GM12878 (cell line): ENCODE data around the gene LAMB1. TPM values are rescaled to one million over a fixed set of nuclear protein-coding genes. Genes with fewer than 3 reads are reported as not detected.
A peak's percentile ranks its signal among the peaks of the same experiment; 100 is the strongest.

ENCODE experiments used
- ASH2L ChIP-seq: fragments of 300-600, 200-600 bp; sonication (generic); IDR thresholded peaks from 2 replicates; pipeline ENCODE4 v1.6.1; 2017; ENCODE audit warnings: low read depth, mild to moderate bottlenecking, borderline replicate concordance
- BHLHE40 ChIP-seq, 2 experiments: fragments of 450-650 bp in 1 of 2; IDR thresholded peaks; 2 replicates each; pipeline ENCODE4 v1.6.1; 2011 to 2017; ENCODE audit warnings: low read depth in 2 of 2, borderline replicate concordance in 1 of 2, improper control_type of control experiment in 1 of 2, low read length in 1 of 2, mild to moderate bottlenecking in 1 of 2
- BMI1 ChIP-seq: fragments of 450-650 bp; IDR thresholded peaks from 2 replicates; pipeline ENCODE4 v1.6.1; 2016; ENCODE audit warnings: mild to moderate bottlenecking, moderate library complexity, borderline replicate concordance
- CEBPZ ChIP-seq: fragments of 150-350 bp; IDR thresholded peaks from 2 replicates; pipeline ENCODE4 v1.6.1; 2016; ENCODE audit warnings: low read depth, low read length
- CTCF ChIP-seq, 3 experiments: IDR thresholded peaks in 2 of 3; conservative IDR thresholded peaks in 1 of 3; 2 replicates each; pipeline ENCODE4 v1.5.1; 2011; ENCODE audit warnings: low read depth in 3 of 3, low read length in 3 of 3, mild to moderate bottlenecking in 3 of 3, control low read depth in 2 of 3, moderate library complexity in 2 of 3, inconsistent platforms in 1 of 3, mixed read lengths in 1 of 3; ENCODE audit not compliant: control insufficient read depth in 2 of 3, insufficient read depth in 1 of 3; ENCODE audit errors: extremely low read depth in 1 of 3
- E2F8 ChIP-seq: fragments of 450-650 bp; IDR thresholded peaks from 2 replicates; pipeline ENCODE4 v1.6.1; 2018; ENCODE audit warnings: mild to moderate bottlenecking, low read depth, moderate library complexity; ENCODE audit not compliant: partially characterized antibody
- ETV6 ChIP-seq, 2 experiments: fragments of 450-650 bp in 1 of 2; IDR thresholded peaks in 1 of 2; conservative IDR thresholded peaks in 1 of 2; 2 replicates each; pipeline ENCODE4 v1.6.1; 2014; ENCODE audit warnings: antibody characterized with exemption in 1 of 2, borderline replicate concordance in 1 of 2, low read depth in 1 of 2, mild to moderate bottlenecking in 1 of 2, moderate library complexity in 1 of 2
- GATAD2B ChIP-seq: fragments of 450-650 bp; conservative IDR thresholded peaks from 2 replicates; pipeline ENCODE4 v1.6.1; 2017; ENCODE audit warnings: low read depth, mild to moderate bottlenecking, moderate library complexity
- HDAC6 ChIP-seq: fragments of 200-600 bp; sonication (generic); IDR thresholded peaks from one replicate; pipeline ENCODE4 v1.8.0; 2017; ENCODE audit warnings: antibody characterized with exemption; ENCODE audit not compliant: unreplicated experiment
- IKZF2 ChIP-seq, 2 experiments: fragments of 450-650 bp; IDR thresholded peaks; 2 replicates each; pipeline ENCODE4 v1.6.1; 2017; ENCODE audit warnings: mild to moderate bottlenecking in 2 of 2, moderate library complexity in 2 of 2
- MEF2A ChIP-seq: IDR thresholded peaks from 2 replicates; pipeline ENCODE4 v1.6.1; 2011; ENCODE audit warnings: low read depth, mild to moderate bottlenecking, low read length, moderate library complexity; ENCODE audit not compliant: insufficient read depth
- NBN ChIP-seq: fragments of 450-650 bp; IDR thresholded peaks from 2 replicates; pipeline ENCODE4 v1.6.1; 2016
- NR2C2 ChIP-seq: IDR thresholded peaks from 2 replicates; pipeline ENCODE4 v1.6.1; 2011; ENCODE audit warnings: borderline replicate concordance, low read depth; ENCODE audit not compliant: control insufficient read depth, insufficient read length
- PAX5 ChIP-seq: IDR thresholded peaks from 2 replicates; pipeline ENCODE4 v1.6.1; 2011; ENCODE audit warnings: low read depth, low read length, borderline replicate concordance
- RAD21 ChIP-seq: IDR thresholded peaks from 2 replicates; pipeline ENCODE4 v1.6.1; 2011; ENCODE audit warnings: mild to moderate bottlenecking, low read depth, low read length, moderate library complexity; ENCODE audit not compliant: insufficient read depth
- RUNX3 ChIP-seq: IDR thresholded peaks from 2 replicates; pipeline ENCODE4 v1.6.1; 2012; ENCODE audit warnings: low read length, inconsistent platforms
- SIN3A ChIP-seq: IDR thresholded peaks from 2 replicates; pipeline ENCODE4 v1.6.1; 2012; ENCODE audit warnings: low read depth, low read length, improper control_type of control experiment
- SRF ChIP-seq, 2 experiments: IDR thresholded peaks; 2 replicates each; pipeline ENCODE4 v1.6.1; 2011; ENCODE audit warnings: low read depth in 2 of 2, low read length in 2 of 2, mild to moderate bottlenecking in 1 of 2, moderate library complexity in 1 of 2
- SUPT20H ChIP-seq: IDR thresholded peaks from 2 replicates; pipeline ENCODE4 v1.6.1; 2011; ENCODE audit warnings: low read depth, mild to moderate bottlenecking, low read length, moderate library complexity, borderline replicate concordance; ENCODE audit not compliant: control insufficient read depth
- WRNIP1 ChIP-seq: IDR thresholded peaks from 2 replicates; pipeline ENCODE4 v1.6.1; 2011; ENCODE audit warnings: low read depth, low read length, improper control_type of control experiment, borderline replicate concordance
- ZNF24 ChIP-seq: fragments of 450-650 bp; IDR thresholded peaks from 2 replicates; pipeline ENCODE4 v1.6.1; 2017; ENCODE audit warnings: antibody characterized with exemption, mild to moderate bottlenecking
- ZSCAN29 ChIP-seq: fragments of 450-650 bp; IDR thresholded peaks from 2 replicates; pipeline ENCODE4 v1.6.1; 2017; ENCODE audit warnings: mild to moderate bottlenecking, moderate library complexity
- polyA plus RNA-seq, 11 experiments: library from polyadenylated mRNA; depleted of rRNA in 4 of 11; unstranded in 6 of 11; stranded (reverse) in 5 of 11; fragments of >200 nt; fragmentation: Nextera tagmentation in 4 of 11; fragmentation: Illumina TruSeq in 1 of 11; extraction: Ambion mirVana in 4 of 11; extraction: Trizol in 1 of 11; gene quantifications; 1 replicate in 1 of 11; 2 replicates in 10 of 11; pipeline versions ENCODE4 v1.2.1 to v1.2.3, GENCODE V29; 2011 to 2016; ENCODE audit warnings: inconsistent platforms in 2 of 11, missing spikeins in 2 of 11, low read depth in 1 of 11
- total RNA-seq, 4 experiments: library from RNA; depleted of rRNA in 3 of 4; stranded (reverse); fragments of >200 nt in 3 of 4; fragmentation: Illumina TruSeq in 1 of 4; extraction: Trizol in 1 of 4; gene quantifications; 2 replicates each; pipeline versions ENCODE4 v1.2.1 to v1.2.3, GENCODE V29; 2013 to 2021

The LAMB1 gene
- total and polyA plus RNA-seq, 10 of the 15 experiments (the other 5 are each of a cell fraction or from before 2014, with no cell fraction given): 0.05 to 2.2 (median 1.2) TPM; not detected in 4

DNA sequence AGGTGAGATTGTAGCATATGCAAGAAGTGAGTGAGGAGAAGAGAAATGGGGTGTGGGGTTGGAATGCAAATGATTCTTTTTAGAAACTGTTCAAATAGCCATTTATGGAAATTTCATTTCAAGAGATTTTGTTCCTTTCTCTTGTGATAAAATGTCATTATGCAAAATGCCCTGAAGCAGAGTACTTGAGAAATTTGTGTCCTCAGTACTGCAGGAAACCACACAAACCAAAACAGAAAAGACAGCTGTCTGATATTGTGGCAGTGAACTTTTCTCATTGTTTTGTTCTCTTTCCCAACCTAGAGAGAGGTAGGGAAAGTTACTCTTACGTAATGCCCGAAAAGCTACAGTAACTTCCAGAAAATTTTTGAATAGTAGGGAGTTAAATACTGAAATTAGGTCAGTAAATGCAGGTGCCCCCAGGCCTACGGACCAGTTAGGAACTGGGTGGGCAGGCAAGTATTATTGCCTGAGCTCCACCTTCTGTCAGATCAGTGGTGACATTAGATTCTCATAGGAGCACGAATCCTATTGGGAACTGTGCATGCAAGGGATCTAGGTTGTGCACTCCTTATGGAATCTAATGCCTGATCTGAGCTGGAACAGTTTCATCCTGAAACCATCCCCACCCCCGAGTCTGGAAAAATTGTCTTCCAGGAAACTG, 78.0 kb downstream of the LAMB1 start (continued):
- no peak for TF ChIP-seq WRNIP1
- TF ChIP-seq CTCF (IDR thresholded peaks at IDR 0.05 in 2 of 3, conservative IDR thresholded peaks at IDR 0.05 in 1 of 3; ENCODE audit: control insufficient read depth in 2 of 3, extremely low read depth in 1 of 3, insufficient read depth in 1 of 3, low read depth in 3 of 3, low read length in 3 of 3): no peak
- no peak for TF ChIP-seq ETV6 (conservative IDR thresholded peaks at IDR 0.05 in 1 of 2, IDR thresholded peaks at IDR 0.05 in 1 of 2; ENCODE audit: borderline replicate concordance in 1 of 2, low read depth in 1 of 2)
- no peak for TF ChIP-seq GATAD2B
- TF ChIP-seq ZSCAN29: no peak
- no peak for TF ChIP-seq CEBPZ
- TF ChIP-seq MEF2A: 0 out of 2 replicates have a peak, but pooled peaks have one; percentile 57
- no peak for TF ChIP-seq BHLHE40 (IDR thresholded peaks at IDR 0.05; ENCODE audit: borderline replicate concordance in 1 of 2, low read depth in 2 of 2, low read length in 1 of 2)
- peak in 1 of 2 experiments; percentile 81; a peak in 3 of 4 replicates for TF ChIP-seq SRF (IDR thresholded peaks at IDR 0.05; ENCODE audit: low read depth in 2 of 2, low read length in 2 of 2)
- TF ChIP-seq ZNF24: 0 out of 2 replicates have a peak, but pooled peaks have one; percentile 46
- peak; percentile 73 to 80; a peak in 3 of 4 replicates for TF ChIP-seq IKZF2 (IDR thresholded peaks at IDR 0.05)
- no peak for TF ChIP-seq ASH2L
- TF ChIP-seq PAX5: no peak
- TF ChIP-seq RUNX3: peak; percentile 90
- TF ChIP-seq SUPT20H: no peak
- TF ChIP-seq NR2C2: no peak
- TF ChIP-seq NBN: no peak
- TF ChIP-seq BMI1: no peak
- no peak for TF ChIP-seq E2F8
- no peak for TF ChIP-seq RAD21
- TF ChIP-seq HDAC6: no peak
- no peak for TF ChIP-seq SIN3A
